Muscle layer of duodenum (tissue), 2 donors: ENCODE results near the gene PLXND1.

Source experiments
- H3K27ac ChIP-seq: one replicate; pipeline ENCODE4 v1.7.0; 2013; ENCODE audit warnings: mild to moderate bottlenecking, low read length
- H3K27me3 ChIP-seq: one replicate; pipeline ENCODE4 v1.7.0; 2013; ENCODE audit warnings: low read depth, mild to moderate bottlenecking, control low read depth, low read length
- H3K36me3 ChIP-seq, 2 donors: one replicate each; pipeline ENCODE4 v1.7.0; 2013; ENCODE audit warnings: low read length in 2 of 2, control low read depth in 1 of 2, mild to moderate bottlenecking in 1 of 2; ENCODE audit not compliant: insufficient read depth in 2 of 2, control insufficient read depth in 1 of 2
- H3K4me1 ChIP-seq, 2 donors: one replicate each; pipeline ENCODE4 v1.7.0; 2013; ENCODE audit warnings: low read length in 2 of 2, mild to moderate bottlenecking in 2 of 2, control low read depth in 1 of 2, moderate library complexity in 1 of 2; ENCODE audit not compliant: insufficient read depth in 2 of 2, control insufficient read depth in 1 of 2
- H3K4me3 ChIP-seq, 2 donors: one replicate each; pipeline ENCODE4 v1.7.0; 2013; ENCODE audit warnings: low read length in 2 of 2, low read depth in 1 of 2, mild to moderate bottlenecking in 1 of 2
- H3K9me3 ChIP-seq, 2 donors: one replicate each; pipeline ENCODE4 v1.7.0; 2013; ENCODE audit warnings: low read length in 2 of 2, control low read depth in 1 of 2, mild to moderate bottlenecking in 1 of 2; ENCODE audit not compliant: control insufficient read depth in 1 of 2
- donor health status: healthy.

The PLXND1 gene

DNA sequence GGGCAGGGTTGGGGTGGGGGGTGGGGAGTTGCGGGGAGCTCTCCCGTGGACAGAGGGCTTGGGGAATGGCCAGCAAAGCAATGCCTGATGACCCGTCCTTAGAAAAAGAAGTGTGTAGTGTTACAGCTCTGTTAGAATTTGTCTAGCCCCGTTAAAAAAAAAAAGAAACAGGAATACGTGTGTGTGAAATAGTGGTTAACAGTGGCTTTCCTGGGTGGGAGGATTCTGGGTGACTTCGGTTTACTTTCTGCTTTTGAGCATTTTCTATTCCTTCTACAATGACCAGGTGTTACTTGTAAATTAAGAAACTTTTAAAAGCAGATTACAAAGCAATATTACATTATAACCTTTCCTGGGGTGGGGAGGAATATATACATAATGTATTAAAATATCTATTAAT is 38.5 kb downstream of the PLXND1 start:
- Histone ChIP-seq H3K4me1 (peaks cover 0 to 29% of the 10 kb centered on the region in 2 donors), H3K27me3 (no peaks in the 10 kb centered on the region), H3K9me3 (no peaks in the 10 kb centered on the region), H3K4me3 (no peak overlapping the region), H3K27ac (no peak overlapping the region), H3K36me3 (peaks cover 9 to 51% of the 10 kb centered on the region in 2 donors)

DNA sequence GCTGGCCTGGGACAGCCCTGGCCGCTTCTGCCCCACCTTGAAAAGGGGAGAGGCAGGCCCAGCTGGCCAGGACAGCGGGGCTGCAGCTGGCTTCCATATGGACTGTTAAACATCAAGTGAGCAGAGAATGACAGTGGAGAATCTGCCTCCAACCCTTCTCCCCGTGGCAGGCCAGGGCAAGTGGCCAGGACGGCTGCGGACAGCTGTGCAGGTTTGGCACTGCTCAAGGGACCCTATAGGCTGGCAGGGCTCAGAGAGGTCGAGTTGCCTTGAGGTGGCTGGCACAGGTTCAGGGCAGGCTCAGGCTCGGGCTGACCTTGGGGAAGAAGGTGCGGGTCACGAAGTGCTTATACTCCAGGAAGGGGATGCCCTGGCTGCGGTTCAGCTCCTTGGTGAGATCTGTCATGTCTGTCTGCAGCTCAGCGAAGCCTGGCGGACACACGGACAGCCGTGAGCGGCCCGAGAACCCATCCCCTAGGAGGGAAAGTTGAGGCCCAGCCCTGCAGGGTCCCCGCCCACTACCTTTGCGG is 39.2 kb downstream of the PLXND1 start:
- no peaks in the 10 kb centered on the region for H3K27me3 ChIP-seq
- H3K9me3 ChIP-seq, result no peaks in the 10 kb centered on the region
- peaks cover 16 to 51% of the 10 kb centered on the region in 2 donors for H3K36me3 ChIP-seq
- H3K27ac ChIP-seq, result no peak overlapping the region
- H3K4me3 ChIP-seq, result no peak overlapping the region
- H3K4me1 ChIP-seq, result peaks cover 0 to 29% of the 10 kb centered on the region in 2 donors

DNA sequence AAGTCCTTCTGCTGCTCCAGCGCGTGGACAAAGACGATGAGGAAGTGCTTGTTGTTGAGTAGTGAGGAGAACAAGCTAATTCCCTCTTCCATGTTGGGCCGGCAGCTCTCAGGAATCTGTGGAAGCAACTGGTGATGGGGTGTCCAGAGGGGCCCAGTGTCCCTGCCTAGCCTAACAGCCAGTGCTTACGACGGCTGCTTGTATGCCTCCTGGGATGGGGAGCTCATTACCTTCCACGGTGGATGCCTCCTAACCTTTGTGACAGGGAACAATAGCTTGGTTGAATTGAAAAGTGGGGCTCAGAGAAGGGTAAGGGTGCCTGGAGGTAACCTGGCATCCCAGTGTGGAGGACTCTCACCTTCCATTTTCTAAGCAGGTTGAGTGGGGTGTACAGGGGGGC is 40.6 kb downstream of the PLXND1 start:
- Histone ChIP-seq H3K9me3 (no peaks in the 10 kb centered on the region), H3K27ac (no peak overlapping the region), H3K27me3 (no peaks in the 10 kb centered on the region), H3K4me3 (no peak overlapping the region), H3K36me3 (peaks cover 17 to 42% of the 10 kb centered on the region in 2 donors), H3K4me1 (peaks cover 0 to 40% of the 10 kb centered on the region in 2 donors)

DNA sequence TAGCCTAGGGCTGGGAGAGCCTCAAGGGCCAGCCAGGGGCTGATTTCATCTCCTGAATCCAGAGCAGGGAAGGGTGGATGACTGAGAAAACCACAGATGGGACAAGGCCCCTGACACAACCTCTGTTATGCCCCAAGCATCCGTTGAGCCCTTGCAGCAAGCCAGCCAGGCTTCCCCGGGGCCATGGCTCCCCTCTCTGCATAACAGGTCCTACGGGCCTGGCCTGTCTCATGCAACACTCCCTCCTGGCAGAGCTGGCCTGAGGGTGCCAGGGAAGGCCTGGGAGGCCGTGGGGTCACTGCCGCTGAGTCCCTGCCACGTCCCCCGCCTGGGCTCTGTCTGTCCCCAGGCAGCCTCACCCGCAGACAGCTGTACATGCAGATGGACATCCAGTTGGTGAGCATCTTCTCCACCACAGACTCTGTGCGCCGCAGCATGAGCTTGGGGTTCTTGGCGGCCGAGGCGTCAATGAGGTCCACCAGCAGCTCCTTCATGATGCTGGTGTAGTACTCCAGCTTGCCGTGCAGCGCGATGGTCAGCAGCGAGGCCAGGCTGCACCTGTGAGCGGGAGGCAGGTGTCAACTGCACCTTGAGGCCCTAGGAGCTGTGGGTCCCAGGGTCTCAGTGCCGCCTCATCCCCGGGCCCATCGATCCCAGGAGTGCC is 41.4 kb downstream of the PLXND1 start:
- Histone ChIP-seq H3K4me1 (peaks cover 0 to 47% of the 10 kb centered on the region in 2 donors), H3K36me3 (peaks cover 17 to 38% of the 10 kb centered on the region in 2 donors), H3K27me3 (no peaks in the 10 kb centered on the region), H3K27ac (no peak overlapping the region), H3K4me3 (no peak overlapping the region), H3K9me3 (no peaks in the 10 kb centered on the region)

DNA sequence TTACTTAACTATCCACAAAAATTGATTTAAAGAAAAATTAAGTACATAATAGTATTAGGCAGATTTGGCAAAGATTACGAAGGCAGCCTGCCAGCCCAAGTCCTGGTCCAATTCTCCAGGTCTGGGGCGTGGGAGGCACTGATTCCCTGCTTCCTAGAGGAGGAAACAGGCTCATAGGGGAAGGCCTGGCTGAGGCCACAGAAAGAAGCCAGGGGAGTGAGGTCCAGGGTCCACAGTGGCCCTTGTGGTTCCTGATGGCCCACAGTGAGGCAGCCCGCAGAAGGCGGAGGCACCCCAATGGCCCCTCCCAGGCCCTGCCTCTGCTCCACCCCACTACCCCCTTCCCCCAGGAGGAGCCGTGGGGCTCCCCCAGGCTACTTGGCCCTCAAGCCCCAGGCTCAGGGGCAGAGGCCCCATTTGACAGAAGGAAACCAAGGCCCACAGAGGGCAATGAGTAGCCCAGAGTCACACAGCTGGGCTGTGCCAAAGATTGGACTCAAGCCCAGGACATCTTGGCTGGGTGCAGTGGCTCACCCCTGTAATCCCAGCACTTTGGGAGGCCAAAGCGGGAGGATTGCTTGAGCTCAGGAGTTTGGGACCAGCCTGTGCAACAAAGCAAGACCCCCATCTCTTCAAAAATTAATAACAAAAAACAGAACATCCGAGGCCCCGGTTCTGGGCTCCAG is 42.5 kb downstream of the PLXND1 start:
- Histone ChIP-seq H3K4me3 (no peak overlapping the region), H3K36me3 (peaks cover 17 to 30% of the 10 kb centered on the region in 2 donors), H3K4me1 (peaks cover 0 to 51% of the 10 kb centered on the region in 2 donors), H3K27me3 (no peaks in the 10 kb centered on the region), H3K9me3 (no peaks in the 10 kb centered on the region), H3K27ac (no peak overlapping the region)

DNA sequence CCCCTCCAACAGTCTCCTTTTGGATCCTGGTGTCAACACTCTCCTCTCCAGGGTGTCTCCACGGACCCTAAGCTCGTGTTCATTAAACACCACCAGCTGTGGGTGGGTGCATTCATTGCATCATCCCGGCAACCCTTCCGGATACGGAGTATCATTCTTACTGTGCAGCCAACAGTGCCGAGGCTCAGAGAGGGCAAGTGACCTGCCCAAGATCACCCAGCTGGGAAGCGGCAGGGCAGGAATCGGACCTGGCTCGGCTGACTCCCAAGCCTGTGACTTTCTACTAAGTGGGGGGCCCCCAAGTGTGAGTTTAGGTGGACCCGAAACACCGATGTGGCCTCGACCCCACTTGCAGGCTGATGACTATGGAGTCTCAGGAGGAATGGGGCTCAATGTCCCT is 43.1 kb downstream of the PLXND1 start:
- Histone ChIP-seq H3K9me3 (no peaks in the 10 kb centered on the region), H3K36me3 (peaks cover 17 to 32% of the 10 kb centered on the region in 2 donors), H3K27ac (no peak overlapping the region), H3K4me3 (no peak overlapping the region), H3K4me1 (peaks cover 0 to 55% of the 10 kb centered on the region in 2 donors), H3K27me3 (no peaks in the 10 kb centered on the region)

DNA sequence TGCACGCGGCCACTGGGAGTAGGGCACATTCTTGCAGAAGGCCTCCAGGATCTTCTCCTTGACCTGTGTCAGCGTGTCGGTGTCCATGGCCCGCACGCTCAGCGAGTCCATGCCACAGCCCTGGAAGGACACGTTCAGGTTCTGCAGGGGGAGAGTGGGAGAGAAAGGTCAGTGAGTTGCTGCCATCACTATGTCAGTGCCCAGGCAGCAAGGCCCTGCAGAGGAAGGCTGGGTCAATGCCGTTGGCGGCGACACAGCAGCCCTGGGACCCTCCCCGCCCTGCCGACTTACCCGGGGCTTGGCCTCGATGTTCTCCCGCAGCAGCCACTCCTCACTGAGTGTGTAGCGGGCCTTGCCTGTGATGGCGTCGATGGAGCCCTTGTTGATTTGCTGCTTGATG is 43.7 kb downstream of the PLXND1 start:
- no peaks in the 10 kb centered on the region for H3K27me3 ChIP-seq
- H3K4me1 ChIP-seq, result peaks cover 0 to 54% of the 10 kb centered on the region in 2 donors
- no peak overlapping the region for H3K27ac ChIP-seq
- H3K9me3 ChIP-seq, result no peaks in the 10 kb centered on the region
- H3K36me3 ChIP-seq, result peaks cover 17 to 35% of the 10 kb centered on the region in 2 donors
- H3K4me3 ChIP-seq, result no peak overlapping the region

DNA sequence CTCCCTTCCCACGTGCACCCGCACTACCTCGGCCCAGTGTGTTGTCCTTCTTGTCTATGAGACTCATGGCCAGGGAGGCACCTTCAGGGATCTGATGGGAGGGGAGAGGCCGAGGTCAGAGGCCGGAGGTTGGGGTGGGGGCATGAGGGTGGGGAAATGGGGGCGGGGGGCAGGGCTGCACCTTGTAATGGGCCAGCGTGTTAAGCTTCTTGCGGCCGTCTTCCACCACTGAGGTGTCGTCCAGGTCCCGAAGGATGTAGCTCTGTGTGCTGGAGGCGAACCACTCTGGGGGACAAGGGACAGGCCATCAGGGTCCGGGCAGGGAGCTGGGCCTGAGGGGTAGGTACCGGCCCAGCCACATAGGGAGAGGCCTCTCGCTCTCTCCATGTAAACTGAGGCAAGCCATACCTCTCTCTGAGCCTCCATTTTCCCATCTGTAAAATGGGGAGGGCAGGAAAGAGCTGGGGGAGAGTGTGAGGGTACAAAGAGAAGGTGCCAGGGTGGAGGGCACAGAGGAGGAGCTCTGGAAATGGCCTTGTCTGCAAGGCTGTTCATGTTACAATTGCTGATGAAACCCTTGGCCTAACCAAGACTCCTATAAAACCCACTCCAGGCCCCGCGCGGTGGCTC is 44.7 kb downstream of the PLXND1 start:
- Histone ChIP-seq H3K27me3 (no peaks in the 10 kb centered on the region), H3K4me1 (peaks cover 0 to 44% of the 10 kb centered on the region in 2 donors), H3K27ac (no peak overlapping the region), H3K4me3 (no peak overlapping the region), H3K36me3 (peaks cover 17 to 29% of the 10 kb centered on the region in 2 donors), H3K9me3 (no peaks in the 10 kb centered on the region)

DNA sequence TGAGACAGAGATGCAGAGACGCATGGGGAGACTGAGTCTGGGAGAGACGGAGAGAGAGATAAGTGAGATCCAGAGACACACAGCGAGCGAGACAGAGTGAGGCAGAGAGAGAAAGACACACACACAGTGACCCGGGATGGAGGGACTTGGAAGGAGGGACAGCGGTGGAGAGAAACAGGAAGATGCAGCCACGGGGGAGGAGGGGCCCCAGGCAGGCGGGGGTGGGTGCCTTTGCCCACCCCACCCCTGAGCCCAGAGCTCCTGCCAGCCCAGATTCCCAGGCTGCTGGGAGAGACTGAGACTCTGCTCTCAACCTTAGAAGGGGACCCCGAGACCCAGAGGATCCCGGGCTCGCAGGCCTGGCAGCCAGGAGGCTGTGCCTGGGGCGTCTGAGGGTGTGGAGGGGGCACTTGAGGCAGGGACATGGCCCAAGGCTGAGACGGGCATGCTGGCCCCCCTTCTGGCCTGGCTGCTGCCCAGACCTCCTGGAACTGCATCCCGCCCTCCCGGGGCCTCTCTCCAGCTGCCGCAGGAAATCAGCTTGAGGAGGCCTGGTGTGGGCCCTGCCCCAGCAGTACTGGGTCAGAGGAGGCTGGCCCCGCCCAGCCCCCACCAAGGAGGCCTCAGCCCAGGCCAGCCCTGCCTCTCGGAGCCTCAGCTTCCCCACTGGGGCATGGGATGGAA is 45.4 kb downstream of the PLXND1 start:
- peak overlapping the region; percentile 1 to 2 for H3K4me3 ChIP-seq

DNA sequence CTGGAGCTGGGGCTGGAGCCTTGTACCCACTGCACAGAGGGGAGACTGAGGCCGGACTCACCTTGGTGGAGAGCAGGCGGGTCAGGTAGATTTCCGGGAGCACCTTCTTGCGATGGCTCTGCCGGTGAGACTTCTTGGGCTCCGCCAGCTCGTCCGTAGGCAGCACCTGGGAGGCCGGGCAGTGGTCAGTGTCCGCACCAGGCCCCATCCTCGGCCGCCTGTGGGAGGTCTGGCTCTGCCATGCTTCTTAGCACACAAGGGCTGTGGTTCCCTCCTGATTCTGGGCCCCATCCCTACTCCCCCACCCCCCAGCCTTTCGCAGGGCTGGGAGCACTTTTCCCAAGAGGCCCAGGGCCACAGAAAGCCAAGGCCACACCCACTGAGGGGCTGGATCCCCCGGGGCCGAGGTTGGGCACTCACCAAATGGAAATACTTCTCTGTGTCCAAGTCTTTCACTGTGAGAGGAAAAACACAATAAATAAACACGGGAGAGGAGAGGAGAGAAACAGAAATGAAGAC is 46.1 kb downstream of the PLXND1 start:
- H3K27ac ChIP-seq, result peak overlapping the region; percentile 80
- H3K27me3 ChIP-seq, result no peaks in the 10 kb centered on the region
- peaks cover 13 to 22% of the 10 kb centered on the region in 2 donors for H3K36me3 ChIP-seq
- no peaks in the 10 kb centered on the region for H3K9me3 ChIP-seq
- H3K4me1 ChIP-seq, result peaks cover 0 to 46% of the 10 kb centered on the region in 2 donors
- H3K4me3 ChIP-seq, result peak overlapping the region; percentile 1 to 2

More for the DNA sequence above, 45.4 kb downstream of the PLXND1 start:
- no peaks in the 10 kb centered on the region for H3K9me3 ChIP-seq
- H3K4me1 ChIP-seq, result peaks cover 0 to 41% of the 10 kb centered on the region in 2 donors
- H3K27ac ChIP-seq, result peak overlapping the region; percentile 80
- peaks cover 17 to 26% of the 10 kb centered on the region in 2 donors for H3K36me3 ChIP-seq
- H3K27me3 ChIP-seq, result no peaks in the 10 kb centered on the region
